ENCODE measurements around the gene RNPEPL1. TPM values are rescaled to one million over a fixed set of nuclear protein-coding genes. Genes with fewer than 3 reads are reported as not detected.
A peak's percentile ranks its signal among the peaks of the same experiment; 100 is the strongest.

RNPEPL1 gene
- total and polyA plus RNA-seq, 10 of the 15 experiments (the other 5 are each of a cell fraction or from before 2014, with no cell fraction given): 0.24 to 49.5 (median 6.8) TPM

DNA sequence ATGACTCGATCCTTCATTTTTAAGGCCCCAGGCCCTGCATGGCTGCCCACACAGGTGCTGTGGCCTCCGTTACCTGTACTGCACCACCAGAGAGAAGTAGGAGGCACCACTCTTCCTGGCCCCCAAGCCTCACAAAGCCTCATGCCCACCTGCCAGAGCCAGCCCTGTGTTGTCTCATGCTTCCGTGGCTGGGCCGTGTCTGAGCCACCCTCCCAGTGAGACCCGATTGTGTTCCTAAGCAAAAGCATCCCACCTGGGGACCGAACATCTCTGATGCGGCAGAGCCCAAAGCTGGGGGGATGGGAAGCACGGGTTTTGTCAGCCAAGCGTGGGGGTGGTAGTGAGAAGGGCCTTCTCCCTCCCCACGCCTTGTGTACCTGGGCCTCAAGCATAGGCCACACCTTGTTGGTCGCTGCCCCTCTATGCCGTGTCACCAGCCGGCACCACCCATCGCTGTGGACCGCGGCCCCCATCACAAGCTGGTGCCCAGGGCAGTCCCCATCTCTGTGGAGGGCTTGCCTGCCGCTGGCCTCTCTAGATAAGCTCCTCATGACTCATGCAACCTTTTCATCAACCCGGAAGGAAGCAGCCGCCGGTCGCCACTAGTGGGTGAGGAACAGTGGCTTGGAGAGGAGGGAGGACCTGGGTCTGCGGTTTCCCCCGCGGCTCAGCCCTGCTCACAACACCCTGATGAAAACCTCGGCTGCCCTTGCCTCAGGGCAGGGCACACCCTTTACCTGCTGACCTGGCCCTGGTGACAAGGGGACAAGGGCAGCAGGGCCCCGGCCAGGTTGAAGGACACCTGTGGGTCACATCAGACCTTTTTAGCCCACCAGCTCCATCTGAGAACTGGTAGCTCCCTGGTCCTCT lies 2.7 kb upstream of the RNPEPL1 start (continued):
- TF ChIP-seq RAD21 (IDR thresholded peaks at IDR 0.05; ENCODE audit: insufficient read depth, low read depth, low read length): no peak
- no peak for TF ChIP-seq KDM1A (IDR thresholded peaks at IDR 0.05; ENCODE audit: borderline replicate concordance)
- TF ChIP-seq, protein P1, sequence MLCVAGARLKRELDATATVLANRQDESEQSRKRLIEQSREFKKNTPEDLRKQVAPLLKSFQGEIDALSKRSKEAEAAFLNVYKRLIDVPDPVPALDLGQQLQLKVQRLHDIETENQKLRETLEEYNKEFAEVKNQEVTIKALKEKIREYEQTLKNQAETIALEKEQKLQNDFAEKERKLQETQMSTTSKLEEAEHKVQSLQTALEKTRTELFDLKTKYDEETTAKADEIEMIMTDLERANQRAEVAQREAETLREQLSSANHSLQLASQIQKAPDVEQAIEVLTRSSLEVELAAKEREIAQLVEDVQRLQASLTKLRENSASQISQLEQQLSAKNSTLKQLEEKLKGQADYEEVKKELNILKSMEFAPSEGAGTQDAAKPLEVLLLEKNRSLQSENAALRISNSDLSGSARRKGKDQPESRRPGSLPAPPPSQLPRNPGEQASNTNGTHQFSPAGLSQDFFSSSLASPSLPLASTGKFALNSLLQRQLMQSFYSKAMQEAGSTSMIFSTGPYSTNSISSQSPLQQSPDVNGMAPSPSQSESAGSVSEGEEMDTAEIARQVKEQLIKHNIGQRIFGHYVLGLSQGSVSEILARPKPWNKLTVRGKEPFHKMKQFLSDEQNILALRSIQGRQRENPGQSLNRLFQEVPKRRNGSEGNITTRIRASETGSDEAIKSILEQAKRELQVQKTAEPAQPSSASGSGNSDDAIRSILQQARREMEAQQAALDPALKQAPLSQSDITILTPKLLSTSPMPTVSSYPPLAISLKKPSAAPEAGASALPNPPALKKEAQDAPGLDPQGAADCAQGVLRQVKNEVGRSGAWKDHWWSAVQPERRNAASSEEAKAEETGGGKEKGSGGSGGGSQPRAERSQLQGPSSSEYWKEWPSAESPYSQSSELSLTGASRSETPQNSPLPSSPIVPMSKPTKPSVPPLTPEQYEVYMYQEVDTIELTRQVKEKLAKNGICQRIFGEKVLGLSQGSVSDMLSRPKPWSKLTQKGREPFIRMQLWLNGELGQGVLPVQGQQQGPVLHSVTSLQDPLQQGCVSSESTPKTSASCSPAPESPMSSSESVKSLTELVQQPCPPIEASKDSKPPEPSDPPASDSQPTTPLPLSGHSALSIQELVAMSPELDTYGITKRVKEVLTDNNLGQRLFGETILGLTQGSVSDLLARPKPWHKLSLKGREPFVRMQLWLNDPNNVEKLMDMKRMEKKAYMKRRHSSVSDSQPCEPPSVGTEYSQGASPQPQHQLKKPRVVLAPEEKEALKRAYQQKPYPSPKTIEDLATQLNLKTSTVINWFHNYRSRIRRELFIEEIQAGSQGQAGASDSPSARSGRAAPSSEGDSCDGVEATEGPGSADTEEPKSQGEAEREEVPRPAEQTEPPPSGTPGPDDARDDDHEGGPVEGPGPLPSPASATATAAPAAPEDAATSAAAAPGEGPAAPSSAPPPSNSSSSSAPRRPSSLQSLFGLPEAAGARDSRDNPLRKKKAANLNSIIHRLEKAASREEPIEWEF (IDR thresholded peaks at IDR 0.05; ENCODE audit: insufficient replicate concordance, low read depth, low read length): no peak
- no peak for TF ChIP-seq PBX3 (IDR thresholded peaks at IDR 0.05; ENCODE audit: insufficient replicate concordance, low read depth, low read length)
- peak in 1 of 2 experiments; percentile 50; a peak in 1 of 3 replicates for TF ChIP-seq EGR1 (IDR thresholded peaks at IDR 0.05; ENCODE audit: borderline replicate concordance in 1 of 2, low read depth in 2 of 2, low read length in 2 of 2)
- TF ChIP-seq YBX1 (IDR thresholded peaks at IDR 0.05): no peak
- TF ChIP-seq PML (IDR thresholded peaks at IDR 0.05; ENCODE audit: low read length): no peak
- peak; percentile 48; the same call in 1 of the 2 replicates for TF ChIP-seq FOXK2 (IDR thresholded peaks at IDR 0.05)
- TF ChIP-seq, protein P2, sequence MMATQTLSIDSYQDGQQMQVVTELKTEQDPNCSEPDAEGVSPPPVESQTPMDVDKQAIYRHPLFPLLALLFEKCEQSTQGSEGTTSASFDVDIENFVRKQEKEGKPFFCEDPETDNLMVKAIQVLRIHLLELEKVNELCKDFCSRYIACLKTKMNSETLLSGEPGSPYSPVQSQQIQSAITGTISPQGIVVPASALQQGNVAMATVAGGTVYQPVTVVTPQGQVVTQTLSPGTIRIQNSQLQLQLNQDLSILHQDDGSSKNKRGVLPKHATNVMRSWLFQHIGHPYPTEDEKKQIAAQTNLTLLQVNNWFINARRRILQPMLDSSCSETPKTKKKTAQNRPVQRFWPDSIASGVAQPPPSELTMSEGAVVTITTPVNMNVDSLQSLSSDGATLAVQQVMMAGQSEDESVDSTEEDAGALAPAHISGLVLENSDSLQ (IDR thresholded peaks at IDR 0.05): no peak; the same call in 1 of the 2 replicates
- TF ChIP-seq SREBF1 (IDR thresholded peaks at IDR 0.05; ENCODE audit: low read length): no peak
- TF ChIP-seq, protein P3, sequence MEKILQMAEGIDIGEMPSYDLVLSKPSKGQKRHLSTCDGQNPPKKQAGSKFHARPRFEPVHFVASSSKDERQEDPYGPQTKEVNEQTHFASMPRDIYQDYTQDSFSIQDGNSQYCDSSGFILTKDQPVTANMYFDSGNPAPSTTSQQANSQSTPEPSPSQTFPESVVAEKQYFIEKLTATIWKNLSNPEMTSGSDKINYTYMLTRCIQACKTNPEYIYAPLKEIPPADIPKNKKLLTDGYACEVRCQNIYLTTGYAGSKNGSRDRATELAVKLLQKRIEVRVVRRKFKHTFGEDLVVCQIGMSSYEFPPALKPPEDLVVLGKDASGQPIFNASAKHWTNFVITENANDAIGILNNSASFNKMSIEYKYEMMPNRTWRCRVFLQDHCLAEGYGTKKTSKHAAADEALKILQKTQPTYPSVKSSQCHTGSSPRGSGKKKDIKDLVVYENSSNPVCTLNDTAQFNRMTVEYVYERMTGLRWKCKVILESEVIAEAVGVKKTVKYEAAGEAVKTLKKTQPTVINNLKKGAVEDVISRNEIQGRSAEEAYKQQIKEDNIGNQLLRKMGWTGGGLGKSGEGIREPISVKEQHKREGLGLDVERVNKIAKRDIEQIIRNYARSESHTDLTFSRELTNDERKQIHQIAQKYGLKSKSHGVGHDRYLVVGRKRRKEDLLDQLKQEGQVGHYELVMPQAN (conservative IDR thresholded peaks at IDR 0.05): no peak
- 0 out of 2 replicates have a peak, but pooled peaks have one; percentile 3 for TF ChIP-seq TCF12 (IDR thresholded peaks at IDR 0.05; ENCODE audit: low read depth, low read length)
- TF ChIP-seq BACH1 (IDR thresholded peaks at IDR 0.05; ENCODE audit: borderline replicate concordance): peak; percentile 38; the same call in 1 of the 2 replicates
- TF ChIP-seq ZNF274 (IDR thresholded peaks at IDR 0.05; ENCODE audit: insufficient read depth, insufficient read length): no peak
- 0 out of 2 replicates have a peak, but pooled peaks have one; percentile 5 for TF ChIP-seq SIN3A (IDR thresholded peaks at IDR 0.05; ENCODE audit: low read depth, low read length)
- TF ChIP-seq EED (IDR thresholded peaks at IDR 0.05; ENCODE audit: low read depth): peak; percentile 77; the same call in 1 of the 2 replicates
- no peak for TF ChIP-seq ZZZ3 (IDR thresholded peaks at IDR 0.05; ENCODE audit: control insufficient read depth, insufficient read length, low read depth)
- no peak; a peak in 1 of 4 replicates for TF ChIP-seq EP300 (IDR thresholded peaks at IDR 0.05; ENCODE audit: borderline replicate concordance in 1 of 2, control insufficient read depth in 1 of 2, low read depth in 2 of 2, low read length in 2 of 2)
- peak; percentile 72 for TF ChIP-seq SMAD5 (IDR thresholded peaks at IDR 0.05; ENCODE audit: low read depth)

Data from GM12878 (cell line).